KBM-7 (cell line): ENCODE measurements around the gene POLD2.

Experiments
- DNase-seq: peaks from one replicate; pipeline ENCODE4 v3.0.0-alpha.2; 2015
- in situ Hi-C: fragments of 300-500 bp; cut with MboI; formaldehyde crosslinking; loops from 2 replicates; pipeline ENCODE4 v1.14.3; 2020; ENCODE audit warnings: low sequenced_read_pairs, low pct_unique_long_range_greater_than_20kb, mixed read lengths

The POLD2 gene

GRCh38 chr7:44075296-44076075, 47.9 kb downstream of the POLD2 start:
- DNase-seq: no peak
- in situ Hi-C loops: no loop called here

GRCh38 chr7:44074349-44074695, 49.0 kb downstream of the POLD2 start:
- in situ Hi-C loops: no loop called here
- no peak for DNase-seq

GRCh38 chr7:44073664-44074348, 49.5 kb downstream of the POLD2 start:
- DNase-seq: peak; percentile 61
- in situ Hi-C loops: no loop called here

GRCh38 chr7:44072364-44073231, 50.8 kb downstream of the POLD2 start:
- in situ Hi-C loops: no loop called here

DNA sequence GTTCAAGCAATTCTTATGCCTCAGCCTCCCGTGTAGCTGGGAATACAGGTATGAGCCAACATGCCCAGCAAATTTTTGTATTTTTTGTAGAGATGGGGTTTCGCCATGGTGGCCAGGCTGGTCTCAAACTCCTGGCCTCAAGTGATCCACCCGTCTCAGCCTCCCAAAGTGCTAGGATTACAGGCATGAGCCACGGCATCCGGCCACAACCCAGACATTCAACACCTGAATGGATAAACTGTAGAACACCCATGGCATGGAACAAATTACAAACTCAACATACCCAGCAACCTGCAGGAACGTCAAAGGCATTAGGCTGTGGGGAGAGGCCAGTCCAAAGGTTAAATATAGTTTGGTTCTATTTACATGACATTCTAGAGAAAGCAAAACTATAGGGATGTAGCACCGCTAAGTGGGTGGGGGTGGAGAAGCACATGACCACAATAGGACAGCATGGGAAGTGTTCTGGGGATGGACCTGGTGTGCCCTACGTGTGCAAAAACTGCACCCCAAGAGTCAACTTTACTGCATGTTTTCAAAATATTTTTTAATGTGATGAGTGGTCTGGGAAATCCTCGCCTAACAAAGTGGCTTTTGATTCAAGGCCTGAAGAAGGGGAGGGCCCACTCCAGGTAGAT, 51.5 kb downstream of the POLD2 start:
- in situ Hi-C loops: no loop called here
- no peak for DNase-seq

More at GRCh38 chr7:44072364-44073231, 50.8 kb downstream of the POLD2 start:
- peak; percentile 48 for DNase-seq

GRCh38 chr7:44068054-44068453, 55.3 kb downstream of the POLD2 start:
- DNase-seq: no peak
- in situ Hi-C loops: no loop called here

GRCh38 chr7:44067064-44067951, 56.0 kb downstream of the POLD2 start:
- DNase-seq: no peak
- in situ Hi-C loops: no loop called here

DNA sequence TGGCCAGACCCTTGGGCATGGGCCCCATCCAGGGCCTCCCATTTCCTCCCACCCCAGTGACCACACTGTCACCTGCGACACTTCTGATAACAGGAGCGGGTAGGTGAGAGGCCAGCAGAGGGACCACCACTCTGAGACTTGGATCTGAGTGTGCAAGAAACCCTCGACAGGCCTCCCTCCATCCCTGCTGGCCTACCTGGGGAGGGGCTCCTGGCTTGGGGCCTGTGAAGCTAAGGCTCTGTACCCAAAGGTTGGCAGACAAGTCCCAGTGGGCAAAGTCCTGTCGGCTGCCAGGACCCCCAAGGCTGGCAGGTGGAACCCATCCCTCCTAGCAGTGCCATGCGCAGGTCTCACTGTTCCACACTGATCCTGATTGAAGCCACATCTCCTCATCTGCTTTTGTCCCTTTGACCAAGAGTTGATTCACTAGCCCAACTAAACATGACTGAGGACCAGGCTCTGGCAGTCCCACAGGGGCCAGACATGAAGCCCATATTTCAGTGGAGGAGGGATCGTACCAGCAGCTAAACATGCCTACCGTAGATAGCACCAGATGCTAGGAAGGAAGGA, 56.8 kb downstream of the POLD2 start:
- in situ Hi-C loops: no loop called here
- DNase-seq: no peak

GRCh38 chr7:44066111-44066460, 57.3 kb downstream of the POLD2 start:
- in situ Hi-C loops: no loop called here
- DNase-seq: no peak

DNA sequence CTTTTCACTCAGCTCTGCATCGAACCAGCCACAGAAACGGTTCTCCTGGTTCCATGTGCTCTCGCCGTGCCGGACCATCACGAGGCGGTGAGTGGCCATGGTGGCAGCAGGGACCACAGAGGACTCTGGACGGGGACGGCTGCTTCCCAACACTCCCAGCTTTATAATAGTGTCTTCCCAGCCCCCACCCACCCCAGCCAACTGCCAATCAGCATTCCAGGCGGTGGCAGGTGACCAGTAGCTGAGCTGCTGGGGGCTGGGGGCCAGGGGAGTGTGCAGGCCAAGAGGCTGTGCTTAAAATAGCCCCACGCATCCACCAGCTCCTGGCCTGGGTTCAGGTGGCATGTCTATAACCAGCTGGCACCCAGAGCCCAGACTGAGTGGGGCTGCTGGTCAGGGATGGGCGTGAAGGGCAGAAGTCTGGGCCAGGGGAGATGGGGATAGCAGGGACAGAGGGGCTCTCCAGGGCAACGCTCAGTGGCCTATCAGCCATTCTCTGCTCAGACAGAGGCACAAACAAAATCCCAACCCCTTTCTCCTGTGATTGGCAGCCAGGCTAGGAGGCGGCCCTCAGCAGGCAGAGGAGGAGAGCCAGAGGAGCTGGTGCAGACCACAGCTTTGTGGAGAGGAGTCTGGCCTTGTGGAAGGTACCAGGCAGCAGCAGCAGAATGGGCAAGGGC, 57.8 kb downstream of the POLD2 start, which contains the start of gene PGAM2:
Gene PGAM2, minus strand, starts transcription at position 137 of the 680 bp plus-strand sequence. Its CDS starts 38 bp downstream, at position 99.
- in situ Hi-C loops: no loop called here
- DNase-seq: no peak

DNA sequence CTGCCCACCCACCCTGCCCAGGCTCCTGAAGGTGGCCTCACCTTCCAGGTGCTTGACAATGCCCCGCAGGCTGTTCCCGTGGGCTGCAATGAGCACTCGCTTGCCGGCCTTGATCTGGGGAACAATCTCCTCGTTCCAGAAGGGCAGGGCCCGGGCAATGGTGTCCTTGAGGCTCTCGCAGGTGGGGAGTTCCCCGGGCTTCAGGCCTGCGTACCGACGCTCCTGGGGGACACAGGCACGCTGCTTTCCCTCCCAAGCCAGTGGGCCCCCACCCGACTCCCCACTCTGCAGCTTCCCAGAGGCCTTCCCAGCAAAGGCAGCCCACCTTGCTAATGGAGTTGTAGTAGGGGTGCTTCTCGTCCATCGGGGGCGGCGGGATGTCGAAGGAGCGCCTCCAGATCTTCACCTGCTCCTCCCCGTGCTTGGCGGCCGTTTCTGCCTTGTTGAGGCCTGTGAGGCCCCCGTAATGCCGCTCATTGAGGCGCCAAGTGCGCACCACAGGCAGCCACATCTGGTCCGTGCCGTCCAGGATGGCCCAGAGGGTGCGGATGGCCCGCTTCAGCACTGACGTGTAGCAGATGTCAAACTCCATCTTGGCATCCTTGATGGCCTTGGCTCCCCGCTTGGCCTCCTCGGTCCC, 58.4 kb downstream of the POLD2 start:
- in situ Hi-C loops: no loop called here
- no peak for DNase-seq
